ENCODE data around the gene CD177. TPM values are rescaled to one million over a fixed set of nuclear protein-coding genes. Genes with fewer than 3 reads are reported as not detected.
"Not testable (repeated sequence)": the region's sequence is repeated elsewhere in the genome, so short reads cannot be mapped to it uniquely, and the experiment has no call there.

The CD177 gene
- total RNA-seq, 1 experiment from 2014 or later: not detected

- H3K4me3 ChIP-seq (ENCODE audit: low read length): not testable (repeated sequence)
Observed at GRCh38 chr19:43339243-43339930, 14.1 kb upstream of the CD177 start.

DNA sequence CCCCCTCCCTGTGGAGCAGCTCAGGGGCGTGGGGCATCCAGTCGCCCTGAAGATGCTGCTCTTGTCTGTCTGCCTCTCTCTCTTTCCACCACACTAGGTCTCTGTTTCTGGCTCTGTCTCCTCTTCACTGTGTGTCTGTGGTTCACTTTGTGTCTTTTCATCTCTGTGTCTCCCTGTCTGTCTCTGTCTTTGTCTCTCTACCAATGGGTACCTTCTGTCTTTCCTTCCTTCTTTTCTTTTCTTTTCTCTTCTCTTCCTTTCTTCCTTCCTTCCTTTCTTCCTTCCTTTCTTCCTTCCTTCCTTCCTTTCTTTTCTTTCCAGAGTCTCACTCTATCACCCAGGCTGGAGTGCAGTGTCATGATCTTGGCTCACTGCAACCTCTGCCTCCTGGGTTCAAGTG is 13.4 kb upstream of the CD177 start:
- H3K27ac ChIP-seq (ENCODE audit: low read length); H3K9me2 ChIP-seq (replicated peaks; ENCODE audit: insufficient read depth, low read length); DNase-seq; H2AFZ ChIP-seq (ENCODE audit: low read length); H3K4me3 ChIP-seq (ENCODE audit: low read length); H4K20me1 ChIP-seq (ENCODE audit: insufficient read depth, low read depth, low read length); H3K9ac ChIP-seq (ENCODE audit: low read length); H3K9me3 ChIP-seq (ENCODE audit: low read length); H3K4me2 ChIP-seq (ENCODE audit: low read depth, low read length, poor library complexity, severe bottlenecking); H3K27me3 ChIP-seq (ENCODE audit: low read length); H3K4me1 ChIP-seq (ENCODE audit: low read length); H3K36me3 ChIP-seq (ENCODE audit: insufficient read depth, low read length); H3K79me2 ChIP-seq (ENCODE audit: low read length): not testable (repeated sequence)

More at GRCh38 chr19:43339243-43339930, 14.1 kb upstream of the CD177 start:
- H4K20me1 ChIP-seq (ENCODE audit: insufficient read depth, low read depth, low read length); H3K9ac ChIP-seq (ENCODE audit: low read length); H2AFZ ChIP-seq (ENCODE audit: low read length); H3K27ac ChIP-seq (ENCODE audit: low read length); H3K27me3 ChIP-seq (ENCODE audit: low read length); H3K4me2 ChIP-seq (ENCODE audit: low read depth, low read length, poor library complexity, severe bottlenecking); H3K4me1 ChIP-seq (ENCODE audit: low read length); H3K36me3 ChIP-seq (ENCODE audit: insufficient read depth, low read length); DNase-seq; H3K9me2 ChIP-seq (replicated peaks; ENCODE audit: insufficient read depth, low read length); H3K79me2 ChIP-seq (ENCODE audit: low read length); H3K9me3 ChIP-seq (ENCODE audit: low read length): not testable (repeated sequence)

GRCh38 chr19:43341098-43341497 is 12.4 kb upstream of the CD177 start:
- H3K79me2 ChIP-seq (ENCODE audit: low read length); DNase-seq; H3K9me2 ChIP-seq (replicated peaks; ENCODE audit: insufficient read depth, low read length); H3K4me1 ChIP-seq (ENCODE audit: low read length); H3K27me3 ChIP-seq (ENCODE audit: low read length); H4K20me1 ChIP-seq (ENCODE audit: insufficient read depth, low read depth, low read length); H3K27ac ChIP-seq (ENCODE audit: low read length); H3K4me2 ChIP-seq (ENCODE audit: low read depth, low read length, poor library complexity, severe bottlenecking); H3K9ac ChIP-seq (ENCODE audit: low read length); H3K4me3 ChIP-seq (ENCODE audit: low read length); H3K9me3 ChIP-seq (ENCODE audit: low read length); H3K36me3 ChIP-seq (ENCODE audit: insufficient read depth, low read length); H2AFZ ChIP-seq (ENCODE audit: low read length): not testable (repeated sequence)

DNA sequence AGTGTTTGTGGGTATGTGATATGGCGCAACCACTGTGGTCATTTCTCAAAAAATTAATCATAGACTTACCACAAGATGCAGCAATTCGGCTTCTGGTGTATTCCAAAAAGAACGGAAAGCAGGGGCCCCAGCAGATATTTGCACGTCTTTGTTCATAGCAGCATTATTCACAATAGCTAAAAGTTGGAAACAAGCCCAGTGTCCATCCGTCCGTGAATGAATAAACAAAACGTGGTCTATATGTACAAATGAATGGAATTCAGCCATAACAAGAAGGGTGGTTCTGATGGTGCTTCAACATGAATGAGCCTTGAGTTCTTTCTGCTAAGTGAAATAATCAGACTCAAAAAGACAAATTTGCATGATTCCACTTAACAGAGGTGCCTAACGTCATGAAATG is 11.4 kb upstream of the CD177 start:
- H3K9ac ChIP-seq (ENCODE audit: low read length); H4K20me1 ChIP-seq (ENCODE audit: insufficient read depth, low read depth, low read length); H3K79me2 ChIP-seq (ENCODE audit: low read length); H3K27me3 ChIP-seq (ENCODE audit: low read length); H3K4me1 ChIP-seq (ENCODE audit: low read length); H3K36me3 ChIP-seq (ENCODE audit: insufficient read depth, low read length); DNase-seq; H3K9me2 ChIP-seq (replicated peaks; ENCODE audit: insufficient read depth, low read length); H3K27ac ChIP-seq (ENCODE audit: low read length); H3K9me3 ChIP-seq (ENCODE audit: low read length); H3K4me3 ChIP-seq (ENCODE audit: low read length); H2AFZ ChIP-seq (ENCODE audit: low read length); H3K4me2 ChIP-seq (ENCODE audit: low read depth, low read length, poor library complexity, severe bottlenecking): not testable (repeated sequence)

DNA sequence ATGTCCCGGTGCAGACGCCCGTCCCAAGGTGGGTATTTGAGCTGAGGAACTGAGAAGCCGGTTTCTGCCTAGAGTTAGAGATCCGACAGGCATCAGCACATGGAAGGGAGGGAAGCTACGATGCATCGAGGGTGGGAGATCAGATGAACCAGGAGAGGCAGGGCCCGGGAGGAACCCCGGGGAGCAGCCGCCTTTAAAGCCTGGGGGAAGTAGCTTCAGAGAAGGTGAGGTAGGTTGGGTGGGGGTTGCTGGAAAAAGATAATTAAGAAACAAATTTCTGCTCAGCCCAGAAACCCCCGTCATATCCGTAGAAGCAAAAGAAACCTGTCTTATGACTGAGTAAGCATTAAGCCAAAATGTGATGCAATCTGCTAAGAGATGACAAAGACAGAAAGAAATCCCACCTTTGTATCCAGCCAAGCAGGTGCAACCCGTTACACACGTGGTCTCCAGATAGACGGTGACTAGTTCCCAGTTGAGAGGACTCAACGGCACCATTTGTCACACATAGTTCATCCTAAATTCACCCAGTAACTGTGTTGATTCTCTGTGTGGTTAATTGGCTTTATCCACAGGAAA is 9.1 kb upstream of the CD177 start:
- H3K36me3 ChIP-seq (ENCODE audit: insufficient read depth, low read length); H2AFZ ChIP-seq (ENCODE audit: low read length); H3K79me2 ChIP-seq (ENCODE audit: low read length); H3K9me3 ChIP-seq (ENCODE audit: low read length); DNase-seq; H3K9ac ChIP-seq (ENCODE audit: low read length); H3K27ac ChIP-seq (ENCODE audit: low read length); H4K20me1 ChIP-seq (ENCODE audit: insufficient read depth, low read depth, low read length); H3K27me3 ChIP-seq (ENCODE audit: low read length); H3K9me2 ChIP-seq (replicated peaks; ENCODE audit: insufficient read depth, low read length); H3K4me3 ChIP-seq (ENCODE audit: low read length); H3K4me1 ChIP-seq (ENCODE audit: low read length); H3K4me2 ChIP-seq (ENCODE audit: low read depth, low read length, poor library complexity, severe bottlenecking): not testable (repeated sequence)

DNA sequence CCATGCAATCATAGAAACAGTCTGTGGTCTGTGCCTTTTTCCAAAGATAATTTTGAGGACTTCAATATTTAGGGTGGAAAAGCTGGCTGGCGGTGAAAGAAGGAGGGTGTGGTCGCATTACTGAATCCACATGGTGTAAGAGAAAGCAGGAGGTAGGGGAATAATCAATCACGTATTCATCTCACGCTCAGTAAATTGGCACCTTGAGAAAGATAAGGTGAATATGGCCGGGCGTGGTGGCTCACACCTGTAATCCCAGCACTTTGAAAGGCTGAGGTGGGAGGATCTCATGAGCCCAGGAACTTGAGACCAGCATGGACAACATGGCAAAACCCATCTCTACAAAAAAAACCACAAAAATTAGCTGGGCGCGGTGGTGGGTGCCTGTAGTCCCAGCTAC is 3.7 kb upstream of the CD177 start:
- H3K27me3 ChIP-seq (ENCODE audit: low read length); H3K9me2 ChIP-seq (replicated peaks; ENCODE audit: insufficient read depth, low read length); H4K20me1 ChIP-seq (ENCODE audit: insufficient read depth, low read depth, low read length); H3K9ac ChIP-seq (ENCODE audit: low read length); H2AFZ ChIP-seq (ENCODE audit: low read length); H3K4me1 ChIP-seq (ENCODE audit: low read length); DNase-seq; H3K27ac ChIP-seq (ENCODE audit: low read length); H3K79me2 ChIP-seq (ENCODE audit: low read length); H3K9me3 ChIP-seq (ENCODE audit: low read length); H3K4me2 ChIP-seq (ENCODE audit: low read depth, low read length, poor library complexity, severe bottlenecking); H3K4me3 ChIP-seq (ENCODE audit: low read length); H3K36me3 ChIP-seq (ENCODE audit: insufficient read depth, low read length): not testable (repeated sequence)

GRCh38 chr19:43351998-43352746 is 1.3 kb upstream of the CD177 start:
- Histone ChIP-seq H3K79me2 (ENCODE audit: low read length) (no peaks in the 10 kb centered on the region), H3K36me3 (ENCODE audit: insufficient read depth, low read length) (no peaks in the 10 kb centered on the region), H2AFZ (ENCODE audit: low read length) (no peak overlapping the region), H3K9me3 (ENCODE audit: low read length) (no peaks in the 10 kb centered on the region), H3K4me2 (ENCODE audit: low read depth, low read length, poor library complexity, severe bottlenecking) (no peak overlapping the region), H3K4me1 (ENCODE audit: low read length) (no peaks in the 10 kb centered on the region), H3K27ac (ENCODE audit: low read length) (no peak overlapping the region), H3K4me3 (ENCODE audit: low read length) (no peak overlapping the region), H3K27me3 (ENCODE audit: low read length) (no peaks in the 10 kb centered on the region), H3K9me2 (replicated peaks; ENCODE audit: insufficient read depth, low read length) (no peaks in the 10 kb centered on the region), H4K20me1 (ENCODE audit: insufficient read depth, low read depth, low read length) (no peaks in the 10 kb centered on the region), H3K9ac (ENCODE audit: low read length) (no peak overlapping the region)
- no peak for DNase-seq

DNA sequence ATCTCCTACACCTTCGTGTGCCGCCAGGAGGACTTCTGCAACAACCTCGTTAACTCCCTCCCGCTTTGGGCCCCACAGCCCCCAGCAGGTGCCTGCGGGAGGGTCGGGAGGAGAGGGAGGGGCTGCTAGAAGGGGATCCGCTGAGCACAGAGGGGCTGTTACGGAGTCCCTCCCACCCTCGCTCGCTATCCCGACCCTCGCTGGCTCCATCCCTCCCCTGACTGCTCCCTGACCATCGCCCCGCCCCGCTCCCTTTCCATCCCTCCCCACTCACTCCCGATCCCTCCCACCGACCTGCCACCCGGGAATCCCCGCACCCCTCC is 780 bp downstream of the CD177 start:
- no peaks in the 10 kb centered on the region for H3K4me1 ChIP-seq (ENCODE audit: low read length)
- H3K9me2 ChIP-seq (replicated peaks; ENCODE audit: insufficient read depth, low read length): no peaks in the 10 kb centered on the region
- H3K27me3 ChIP-seq (ENCODE audit: low read length): no peaks in the 10 kb centered on the region
- H3K9me3 ChIP-seq (ENCODE audit: low read length): no peaks in the 10 kb centered on the region
- H3K36me3 ChIP-seq (ENCODE audit: insufficient read depth, low read length): no peaks in the 10 kb centered on the region
- no peak overlapping the region for H3K27ac ChIP-seq (ENCODE audit: low read length)
- no peak for DNase-seq
- no peak overlapping the region for H3K4me3 ChIP-seq (ENCODE audit: low read length)
- H3K79me2 ChIP-seq (ENCODE audit: low read length): no peaks in the 10 kb centered on the region
- no peak overlapping the region for H3K4me2 ChIP-seq (ENCODE audit: low read depth, low read length, poor library complexity, severe bottlenecking)
- no peaks in the 10 kb centered on the region for H4K20me1 ChIP-seq (ENCODE audit: insufficient read depth, low read depth, low read length)
- H3K9ac ChIP-seq (ENCODE audit: low read length): no peak overlapping the region
- no peak overlapping the region for H2AFZ ChIP-seq (ENCODE audit: low read length)

All from Karpas-422 (cell line).